ENCODE measurements around the gene ZCCHC8.
A peak's percentile ranks its signal among the peaks of the same experiment; 100 is the strongest.
"Not testable (repeated sequence)": the region's sequence is repeated elsewhere in the genome, so short reads cannot be mapped to it uniquely, and the experiment has no call there.

The ZCCHC8 gene

DNA sequence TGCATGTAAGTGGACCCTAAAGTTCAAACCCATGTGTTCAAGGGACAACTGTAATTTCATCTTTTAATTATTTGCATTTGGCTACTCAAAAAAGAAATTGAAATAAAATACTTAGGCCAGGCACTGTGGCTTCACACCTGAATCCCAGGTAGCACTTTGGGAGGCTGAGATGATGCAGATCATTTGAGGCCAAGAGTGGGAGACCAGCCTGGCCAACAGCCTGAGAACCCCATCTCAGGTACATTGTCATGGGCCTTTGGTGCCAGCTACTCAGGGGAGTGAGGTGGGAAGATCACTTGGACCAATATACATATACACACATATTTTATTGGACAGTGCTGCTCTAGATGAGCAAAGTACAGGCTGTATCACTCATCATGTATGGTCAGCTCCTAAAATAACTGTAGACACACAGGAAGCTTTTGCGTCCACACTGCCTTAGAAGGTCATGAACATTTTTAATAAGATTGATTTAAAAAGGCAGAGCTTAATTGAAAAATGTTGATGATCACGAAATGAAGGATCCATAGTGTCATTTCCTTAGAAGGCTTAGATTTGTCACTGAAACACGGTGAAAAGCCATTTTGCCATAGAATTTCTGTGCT is 2.5 kb upstream of the ZCCHC8 start:
- Histone ChIP-seq H3K4me1 (peaks cover 10% of the 10 kb centered on the region), H3K36me3 (replicated peaks) (peaks cover 50% of the 10 kb centered on the region), H3K9me3 (no peaks in the 10 kb centered on the region), H3K27me3 (ENCODE audit: low read depth) (no peaks in the 10 kb centered on the region), H3K4me3 (no peak overlapping the region)
- DNase-seq (ENCODE audit: low spot score in 2 of 2), result no peak
- in situ Hi-C loops (cut with MboI; ENCODE audit: low sequenced_read_pairs), result loop anchor here (25.0 kb wide), 3 partner anchors 259 to 1109 kb away; partner anchors contain the start of genes CCDC62, DDX55 and DENR

DNA sequence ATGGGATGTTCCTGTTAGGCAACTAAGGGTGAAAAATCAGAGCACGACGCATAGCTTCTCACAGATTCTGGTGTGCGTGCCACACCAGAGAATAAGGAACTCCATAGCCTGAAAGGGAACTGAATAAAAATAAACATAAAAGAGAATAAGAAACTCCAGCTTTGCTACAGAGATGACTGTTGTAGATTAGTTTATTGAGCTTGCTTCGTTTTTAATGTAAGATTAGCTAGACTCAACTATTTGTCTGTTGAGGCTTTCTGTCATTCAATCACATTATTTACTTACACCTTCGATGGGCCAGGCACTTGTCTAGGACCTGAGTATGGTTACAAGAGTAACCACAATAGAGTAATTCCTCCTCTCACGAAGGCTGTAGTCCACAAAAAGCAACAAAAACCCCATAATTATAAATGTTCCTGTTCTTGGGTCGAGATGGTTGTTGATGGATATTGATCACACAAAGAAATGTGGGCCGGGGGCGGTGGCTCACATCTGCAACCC is 807 bp upstream of the ZCCHC8 start:
- in situ Hi-C loops (cut with MboI; ENCODE audit: low sequenced_read_pairs), result loop anchor here (25.0 kb wide), 3 partner anchors 261 to 1111 kb away; partner anchors contain the start of genes CCDC62, DDX55 and DENR
- Histone ChIP-seq H3K27me3 (ENCODE audit: low read depth) (no peaks in the 10 kb centered on the region), H3K9me3 (no peaks in the 10 kb centered on the region), H3K4me3 (peak overlapping the region; percentile 86), H3K36me3 (replicated peaks) (peaks cover 41% of the 10 kb centered on the region), H3K4me1 (peaks cover 10% of the 10 kb centered on the region)
- no peak for DNase-seq (ENCODE audit: low spot score in 2 of 2)

DNA sequence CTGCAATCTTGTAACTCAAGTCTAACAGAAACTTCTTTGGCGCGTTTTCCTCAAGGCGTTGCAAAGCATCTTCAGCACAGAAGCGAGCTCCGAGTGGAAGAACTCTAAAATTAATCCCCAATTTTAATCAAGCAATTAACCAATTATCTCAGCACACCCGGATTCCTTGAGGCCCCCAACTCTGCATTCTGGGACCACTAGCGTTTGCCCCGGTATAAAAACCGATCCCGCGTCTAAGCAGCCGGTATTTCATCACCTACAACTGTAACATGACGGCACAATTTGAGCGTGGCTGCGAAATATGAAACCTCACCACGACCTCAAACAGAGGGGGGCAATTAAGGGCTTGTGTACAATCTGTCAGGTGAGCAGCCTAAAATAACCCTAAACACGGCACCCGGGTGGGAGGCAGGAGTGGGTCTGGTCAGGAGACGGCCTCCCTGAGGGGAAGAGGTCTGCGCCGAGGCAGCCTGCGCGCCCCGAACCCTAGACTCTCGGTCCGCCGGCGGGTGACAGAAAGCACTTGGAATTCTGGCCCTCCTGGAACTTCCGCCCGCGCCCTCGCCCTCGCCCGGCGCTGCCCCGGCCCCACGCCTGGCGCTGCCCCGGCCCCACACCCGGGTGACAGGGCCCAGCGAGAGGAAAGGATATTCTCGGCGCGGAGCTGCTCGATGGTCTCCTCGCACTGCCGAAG is 594 bp downstream of the ZCCHC8 start:
- in situ Hi-C loops (cut with MboI; ENCODE audit: low sequenced_read_pairs), result loop anchor here (25.0 kb wide), 3 partner anchors 262 to 1112 kb away; partner anchors contain the start of genes CCDC62, DDX55 and DENR
- peaks cover 29% of the 10 kb centered on the region for H3K36me3 ChIP-seq (replicated peaks)
- peak; percentile 54 to 63 for DNase-seq (ENCODE audit: low spot score in 2 of 2)

DNA sequence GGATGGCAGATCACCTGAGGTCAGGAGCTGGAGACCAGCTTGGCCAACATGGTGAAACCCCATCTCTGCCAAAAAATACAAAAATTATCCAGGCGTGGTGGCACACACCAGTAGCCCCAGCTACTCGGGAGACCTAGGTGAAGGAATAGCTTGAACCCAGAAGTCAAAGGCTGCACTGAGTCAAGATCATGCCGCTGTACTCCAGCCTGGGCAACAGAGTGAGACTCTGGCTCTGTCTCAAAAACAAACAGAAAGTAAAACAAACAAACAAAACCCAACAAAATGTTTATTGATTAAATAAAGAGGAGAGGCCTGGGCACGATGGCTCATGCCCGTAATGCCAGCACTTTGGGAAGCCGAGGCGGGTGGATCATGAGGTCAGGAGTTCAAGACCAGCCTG is 5.5 kb downstream of the ZCCHC8 start:
- H3K9me3 ChIP-seq, result no peaks in the 10 kb centered on the region
- in situ Hi-C loops (cut with MboI; ENCODE audit: low sequenced_read_pairs), result no loop called here
- peaks cover 2% of the 10 kb centered on the region; the same call in 1 of the 2 replicates for H3K4me1 ChIP-seq
- DNase-seq (ENCODE audit: low spot score in 2 of 2), result no peak
- peaks cover 39% of the 10 kb centered on the region for H3K36me3 ChIP-seq (replicated peaks)
- no peaks in the 10 kb centered on the region for H3K27me3 ChIP-seq (ENCODE audit: low read depth)
- H3K4me3 ChIP-seq, result no peak overlapping the region

More for the DNA sequence above, 594 bp downstream of the ZCCHC8 start:
- Histone ChIP-seq H3K27me3 (ENCODE audit: low read depth) (no peaks in the 10 kb centered on the region), H3K4me3 (peak overlapping the region; percentile 86), H3K4me1 (peaks cover 10% of the 10 kb centered on the region), H3K9me3 (no peaks in the 10 kb centered on the region)

DNA sequence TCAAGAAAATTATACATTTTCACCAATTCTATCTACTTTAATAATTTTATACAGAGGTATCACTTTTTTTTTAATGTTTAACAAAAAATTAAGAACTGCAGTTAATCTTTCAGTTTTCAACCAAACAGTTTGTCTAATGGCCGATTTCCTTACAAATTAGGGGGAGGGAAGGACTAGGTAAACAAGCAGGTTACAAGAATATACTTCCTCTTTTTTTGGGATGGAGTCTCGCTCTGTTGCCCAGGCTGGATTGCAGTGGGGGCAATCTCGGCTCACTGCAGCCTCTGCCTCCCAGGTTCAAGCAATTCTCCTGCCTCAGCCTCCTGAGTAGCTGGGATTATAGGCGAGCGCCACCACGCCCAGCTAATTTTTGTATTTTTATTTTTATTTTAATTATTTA is 7.5 kb downstream of the ZCCHC8 start:
- H3K36me3 ChIP-seq (replicated peaks), result peaks cover 58% of the 10 kb centered on the region
- H3K27me3 ChIP-seq (ENCODE audit: low read depth); DNase-seq (ENCODE audit: low spot score in 2 of 2); H3K4me3 ChIP-seq; H3K9me3 ChIP-seq; in situ Hi-C loops (cut with MboI; ENCODE audit: low sequenced_read_pairs); H3K4me1 ChIP-seq: not testable (repeated sequence)

DNA sequence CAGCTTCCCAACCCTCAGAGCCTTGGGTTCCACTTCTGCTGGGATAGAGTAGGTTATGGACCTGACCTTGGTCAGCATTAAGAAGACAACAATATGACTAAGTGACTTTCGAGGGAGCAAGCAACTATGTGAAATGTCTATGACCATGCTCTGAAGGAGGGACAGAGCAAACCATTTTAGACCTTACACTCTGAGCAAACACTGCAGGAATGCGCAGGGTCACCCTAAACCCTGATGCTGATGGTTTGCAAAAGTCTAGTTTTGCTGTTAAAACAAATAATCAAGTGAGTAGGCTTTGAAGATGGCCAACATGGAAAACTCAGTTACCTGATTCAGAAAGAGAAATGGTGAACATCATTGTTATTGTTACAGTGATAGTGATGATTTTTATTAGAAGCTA is 8.7 kb downstream of the ZCCHC8 start:
- H3K27me3 ChIP-seq (ENCODE audit: low read depth), result no peaks in the 10 kb centered on the region
- H3K36me3 ChIP-seq (replicated peaks), result peaks cover 64% of the 10 kb centered on the region
- in situ Hi-C loops (cut with MboI; ENCODE audit: low sequenced_read_pairs), result no loop called here

DNA sequence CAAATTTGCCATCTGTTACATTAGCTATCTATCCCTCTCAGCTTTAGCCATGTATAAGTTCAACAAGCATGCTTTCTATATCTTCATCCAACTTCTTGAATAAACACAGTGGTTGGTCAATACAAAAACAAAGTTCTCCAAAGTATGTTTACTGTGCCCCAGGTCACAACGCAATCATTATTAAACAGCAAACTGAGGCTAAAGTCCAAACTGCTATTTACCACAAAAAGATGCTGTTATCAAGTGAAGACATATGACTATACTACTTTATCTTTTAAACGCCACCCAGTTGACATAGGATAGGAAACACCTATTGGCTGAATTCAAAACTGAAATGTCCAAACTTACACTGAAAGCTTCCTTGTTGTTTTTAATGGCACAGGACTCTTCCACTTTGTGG is 11.7 kb downstream of the ZCCHC8 start:
- H3K4me1 ChIP-seq, result no peaks in the 10 kb centered on the region
- in situ Hi-C loops (cut with MboI; ENCODE audit: low sequenced_read_pairs), result no loop called here

More for the DNA sequence above, 8.7 kb downstream of the ZCCHC8 start:
- Histone ChIP-seq H3K4me1 (no peaks in the 10 kb centered on the region), H3K9me3 (no peaks in the 10 kb centered on the region), H3K4me3 (no peak overlapping the region)
- no peak for DNase-seq (ENCODE audit: low spot score in 2 of 2)

DNA sequence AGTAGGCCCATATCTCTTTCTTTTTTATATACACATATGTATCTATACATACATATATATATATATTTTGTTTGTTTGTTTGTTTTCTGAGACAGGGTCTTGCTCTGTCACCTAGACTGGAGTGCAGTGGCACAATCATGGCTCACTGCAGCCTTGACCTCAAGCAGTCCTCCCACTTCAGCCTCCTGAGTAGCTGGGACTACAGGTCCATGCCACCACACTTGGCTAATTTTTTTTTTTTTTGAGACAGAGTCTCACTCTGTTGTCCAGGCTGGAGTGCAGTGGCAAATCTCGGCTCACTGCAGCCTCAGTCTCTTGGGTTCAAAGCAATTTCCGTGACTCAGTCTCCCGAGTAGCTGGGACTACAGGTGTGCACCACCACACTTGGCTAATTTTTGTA is 12.9 kb downstream of the ZCCHC8 start:
- peaks cover 83% of the 10 kb centered on the region for H3K36me3 ChIP-seq (replicated peaks)
- H3K27me3 ChIP-seq (ENCODE audit: low read depth); DNase-seq (ENCODE audit: low spot score in 2 of 2); H3K4me1 ChIP-seq; H3K4me3 ChIP-seq; H3K9me3 ChIP-seq; in situ Hi-C loops (cut with MboI; ENCODE audit: low sequenced_read_pairs): not testable (repeated sequence)

More for the DNA sequence above, 11.7 kb downstream of the ZCCHC8 start:
- no peak for DNase-seq (ENCODE audit: low spot score in 2 of 2)
- Histone ChIP-seq H3K4me3 (no peak overlapping the region), H3K9me3 (no peaks in the 10 kb centered on the region), H3K36me3 (replicated peaks) (peaks cover 75% of the 10 kb centered on the region), H3K27me3 (ENCODE audit: low read depth) (no peaks in the 10 kb centered on the region)

DNA sequence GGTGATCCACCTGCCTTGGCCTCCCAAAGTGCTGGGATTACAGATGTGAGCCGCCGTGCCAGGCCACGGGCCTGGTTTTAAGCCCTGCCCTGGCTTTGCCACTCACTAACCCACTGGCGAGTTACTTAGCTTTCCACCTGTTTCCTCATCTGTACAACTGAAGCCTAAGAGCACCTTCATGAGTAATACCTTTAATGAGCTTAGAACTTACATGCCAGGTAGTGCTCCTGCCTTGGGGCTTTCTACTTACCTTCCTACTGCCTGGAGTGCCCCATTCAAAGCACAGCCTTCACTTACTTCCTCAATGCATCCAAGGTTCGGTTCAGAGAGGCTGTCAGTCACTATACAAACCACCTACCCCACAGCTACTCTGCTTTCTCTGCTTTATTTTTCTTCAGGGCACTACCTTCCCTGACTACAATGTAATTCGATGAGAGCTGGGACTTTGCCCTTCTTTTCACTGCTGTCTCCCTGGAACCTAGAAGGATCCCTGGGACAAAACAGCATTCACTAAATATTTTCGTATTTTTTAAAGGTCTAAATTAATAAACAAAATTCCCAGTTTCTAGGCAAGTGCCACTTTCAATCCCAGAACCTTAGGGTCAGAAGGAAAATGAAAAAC is 13.8 kb downstream of the ZCCHC8 start:
- Histone ChIP-seq H3K36me3 (replicated peaks) (peaks cover 81% of the 10 kb centered on the region), H3K27me3 (ENCODE audit: low read depth) (no peaks in the 10 kb centered on the region), H3K9me3 (no peaks in the 10 kb centered on the region), H3K4me3 (no peak overlapping the region), H3K4me1 (no peaks in the 10 kb centered on the region)
- DNase-seq (ENCODE audit: low spot score in 2 of 2), result no peak
- in situ Hi-C loops (cut with MboI; ENCODE audit: low sequenced_read_pairs), result no loop called here

DNA sequence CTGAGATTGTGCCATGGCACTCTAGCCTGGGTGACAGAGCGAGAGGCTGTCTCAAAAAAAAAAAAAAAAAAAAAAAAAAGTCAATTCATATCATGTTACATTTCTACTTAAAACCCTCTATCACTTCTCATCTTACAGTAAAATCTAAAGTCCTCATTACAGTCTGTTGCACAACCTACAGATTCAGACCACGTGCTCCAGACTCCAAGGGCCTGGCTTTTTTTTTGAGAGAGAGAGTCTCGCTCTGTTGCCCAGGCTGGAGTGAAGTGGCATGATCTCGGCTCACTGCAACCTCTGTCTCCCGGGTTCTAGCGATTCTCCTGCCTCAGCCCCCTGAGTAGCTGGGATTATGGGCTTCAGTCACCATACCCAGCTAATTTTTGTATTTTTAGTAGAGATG is 14.4 kb downstream of the ZCCHC8 start:
- H3K9me3 ChIP-seq; H3K4me3 ChIP-seq; in situ Hi-C loops (cut with MboI; ENCODE audit: low sequenced_read_pairs); H3K27me3 ChIP-seq (ENCODE audit: low read depth); H3K4me1 ChIP-seq; DNase-seq (ENCODE audit: low spot score in 2 of 2): not testable (repeated sequence)
- H3K36me3 ChIP-seq (replicated peaks), result peaks cover 84% of the 10 kb centered on the region

DNA sequence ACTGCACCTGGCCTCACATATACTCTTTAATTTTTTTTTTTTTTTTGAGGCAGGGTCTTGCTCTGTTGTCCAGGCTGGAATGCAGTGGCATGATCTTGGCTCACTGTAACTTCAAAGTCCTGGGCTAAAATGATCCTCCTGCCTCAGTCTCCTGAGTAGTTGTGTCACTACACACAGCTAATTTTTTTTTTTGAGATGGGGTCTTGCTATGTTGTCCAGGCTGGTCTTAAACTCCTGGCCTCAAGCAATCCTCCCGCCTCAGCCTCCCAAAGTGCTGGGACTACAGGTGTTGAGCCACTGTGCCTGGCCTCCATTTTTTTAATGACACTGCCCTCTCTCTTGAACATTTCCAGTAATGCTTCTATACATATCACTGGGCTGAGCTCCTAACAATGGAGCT is 16.3 kb downstream of the ZCCHC8 start:
- H3K9me3 ChIP-seq; in situ Hi-C loops (cut with MboI; ENCODE audit: low sequenced_read_pairs); DNase-seq (ENCODE audit: low spot score in 2 of 2); H3K27me3 ChIP-seq (ENCODE audit: low read depth); H3K4me1 ChIP-seq; H3K4me3 ChIP-seq: not testable (repeated sequence)
- peaks cover 85% of the 10 kb centered on the region for H3K36me3 ChIP-seq (replicated peaks)

DNA sequence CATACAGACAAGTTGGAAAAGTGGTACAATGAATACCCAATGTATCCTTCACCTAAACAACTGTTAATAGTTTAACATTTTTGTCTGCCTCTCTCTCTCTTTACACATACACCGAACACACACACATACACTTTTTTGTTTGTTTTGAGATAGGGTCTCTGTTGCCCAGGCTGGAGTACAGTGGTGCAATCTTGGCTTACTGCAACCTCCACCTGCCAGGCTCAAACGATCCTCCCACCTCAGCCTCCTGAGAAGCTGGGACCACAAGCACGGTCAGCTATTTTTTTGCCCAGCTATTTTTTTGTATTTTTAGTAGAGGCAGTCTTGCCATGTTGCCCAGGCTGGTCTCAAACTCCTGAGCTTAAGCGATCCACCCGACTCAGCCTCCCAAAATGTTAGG is 16.8 kb downstream of the ZCCHC8 start:
- in situ Hi-C loops (cut with MboI; ENCODE audit: low sequenced_read_pairs), result no loop called here
- no peak for DNase-seq (ENCODE audit: low spot score in 2 of 2)
- no peaks in the 10 kb centered on the region for H3K27me3 ChIP-seq (ENCODE audit: low read depth)
- H3K4me1 ChIP-seq, result no peaks in the 10 kb centered on the region
- H3K4me3 ChIP-seq, result no peak overlapping the region
- peaks cover 85% of the 10 kb centered on the region for H3K36me3 ChIP-seq (replicated peaks)
- H3K9me3 ChIP-seq, result no peaks in the 10 kb centered on the region

DNA sequence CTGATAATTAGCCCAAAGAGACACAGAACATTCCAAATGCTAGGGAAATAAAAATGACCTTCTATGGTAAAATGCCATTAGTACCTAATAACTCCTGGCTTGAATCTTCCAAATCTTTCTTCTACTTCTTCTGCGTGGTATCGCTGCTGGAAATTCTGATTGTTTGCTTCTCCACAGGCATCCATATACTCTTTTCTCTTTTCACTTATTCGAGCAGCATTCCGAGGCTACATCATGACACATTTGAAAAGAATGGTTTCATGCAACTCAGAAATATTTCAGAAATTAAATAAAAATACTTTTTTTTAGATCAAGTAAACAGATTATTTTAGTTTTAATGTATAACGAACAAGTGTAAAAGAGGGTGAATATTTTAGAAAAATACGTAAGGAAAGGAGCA is 18.9 kb downstream of the ZCCHC8 start:
- in situ Hi-C loops (cut with MboI; ENCODE audit: low sequenced_read_pairs), result no loop called here
- Histone ChIP-seq H3K4me1 (no peaks in the 10 kb centered on the region), H3K27me3 (ENCODE audit: low read depth) (no peaks in the 10 kb centered on the region), H3K9me3 (no peaks in the 10 kb centered on the region), H3K36me3 (replicated peaks) (peaks cover 82% of the 10 kb centered on the region), H3K4me3 (no peak overlapping the region)
- no peak for DNase-seq (ENCODE audit: low spot score in 2 of 2)

DNA sequence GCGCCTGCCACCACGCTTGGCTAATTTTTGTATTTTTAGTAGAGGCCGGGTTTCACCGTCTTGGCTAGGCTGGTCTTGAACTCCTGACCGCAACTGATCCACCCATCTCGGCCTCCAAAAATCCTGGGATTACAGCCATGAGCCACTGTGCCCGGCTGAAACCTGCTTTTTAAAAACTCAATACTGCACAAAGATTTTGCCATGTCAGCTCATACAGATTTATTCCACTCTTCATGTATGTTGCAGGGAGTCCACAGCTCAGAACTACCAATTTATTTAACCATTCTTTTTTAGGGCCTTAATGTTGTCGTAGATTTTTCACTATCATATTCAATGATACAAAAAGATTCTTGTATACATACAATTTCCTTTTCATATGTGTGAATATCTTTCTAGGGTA is 20.0 kb downstream of the ZCCHC8 start:
- Histone ChIP-seq H3K27me3 (ENCODE audit: low read depth) (no peaks in the 10 kb centered on the region), H3K4me1 (no peaks in the 10 kb centered on the region), H3K9me3 (no peaks in the 10 kb centered on the region), H3K4me3 (no peak overlapping the region), H3K36me3 (replicated peaks) (peaks cover 84% of the 10 kb centered on the region)
- no peak for DNase-seq (ENCODE audit: low spot score in 2 of 2)
- in situ Hi-C loops (cut with MboI; ENCODE audit: low sequenced_read_pairs), result no loop called here
